Measurements from ENCODE around the gene CFAP221.

Gene CFAP221

DNA sequence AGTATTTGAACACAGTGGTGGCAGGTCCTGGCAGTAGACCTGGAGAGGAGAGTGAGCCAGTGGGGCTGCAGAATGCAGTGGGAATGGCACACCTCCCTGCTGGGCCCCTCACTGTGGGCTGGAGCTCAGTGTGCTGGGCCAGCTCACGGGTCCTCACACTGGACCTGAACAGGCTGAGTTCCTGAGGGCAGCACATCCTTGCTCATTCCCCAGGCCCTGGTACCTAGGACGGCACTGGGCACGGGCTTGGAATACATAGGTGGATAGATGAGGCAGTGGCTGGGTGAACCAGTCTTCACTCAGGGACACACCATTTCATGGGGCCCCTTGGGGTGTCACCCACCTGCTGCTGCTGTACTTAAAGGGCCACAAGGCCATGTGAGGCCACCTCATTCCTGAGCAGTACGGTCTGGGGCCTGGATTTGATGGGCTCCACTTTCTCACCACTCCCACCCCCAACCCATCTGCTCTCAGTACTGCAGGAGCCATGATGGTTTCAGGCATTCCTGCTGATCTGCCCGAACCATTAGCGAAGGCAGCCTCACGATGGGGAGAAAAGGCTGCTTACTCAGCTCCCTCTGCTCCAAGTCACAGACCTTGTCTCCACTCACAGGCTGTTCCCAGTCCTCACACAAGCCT is 138.9 kb downstream of the CFAP221 start:
- DNase-seq = no peak

DNA sequence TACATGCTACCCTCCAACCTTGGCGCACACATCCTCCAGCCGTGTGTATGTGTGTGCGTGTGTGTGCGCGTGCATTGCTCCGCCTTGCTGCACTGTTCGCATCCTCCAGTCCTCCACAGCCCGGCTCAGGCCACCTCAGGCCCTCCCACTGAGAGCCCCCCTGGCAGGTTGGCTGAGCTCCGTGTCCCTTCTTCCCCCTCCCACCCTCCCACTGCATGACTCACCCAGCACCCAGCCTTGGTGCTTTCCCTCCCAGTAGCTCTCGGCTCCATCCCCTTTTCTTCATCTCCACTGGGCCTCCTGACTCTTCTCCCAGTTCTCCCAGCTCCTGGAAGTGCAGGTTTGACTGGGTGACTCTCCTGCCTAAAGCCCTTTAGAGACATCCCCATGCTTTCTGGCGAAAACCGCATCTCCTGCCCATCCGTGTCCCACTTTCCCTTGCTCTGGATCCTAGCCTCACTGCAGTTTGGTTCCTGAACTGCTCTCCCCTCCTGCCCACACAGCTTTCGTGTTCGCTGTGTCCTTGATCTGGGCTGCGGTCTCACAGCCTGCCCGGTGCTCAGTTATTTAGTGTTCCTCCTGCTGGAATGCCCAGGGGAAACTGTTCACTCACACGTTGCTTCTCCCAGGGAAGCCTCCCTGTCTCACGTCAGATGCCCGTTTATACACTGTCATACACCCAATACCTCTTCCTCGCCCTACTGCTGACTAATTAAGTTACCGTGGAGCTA is 139.6 kb downstream of the CFAP221 start:
- DNase-seq = no peak

DNA sequence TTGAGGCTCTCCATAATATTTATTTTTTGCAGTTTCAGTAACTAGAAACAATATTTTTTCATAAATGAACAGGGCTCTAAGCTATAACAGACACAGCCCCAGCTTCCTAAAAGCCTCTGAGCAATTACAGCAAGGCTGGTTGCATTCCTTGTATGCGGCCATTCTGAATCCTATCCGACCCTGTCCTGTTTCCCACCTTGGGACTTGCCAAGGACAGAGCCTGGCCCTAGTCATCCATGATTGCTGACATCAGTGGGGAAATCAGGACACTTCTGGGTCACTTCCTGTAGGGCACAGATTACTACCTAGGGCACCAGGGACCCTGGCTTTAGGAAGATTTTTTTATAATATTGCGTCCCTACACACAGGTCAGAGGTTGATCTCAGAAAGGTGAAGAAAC is 140.3 kb downstream of the CFAP221 start:
- DNase-seq = no peak

DNA sequence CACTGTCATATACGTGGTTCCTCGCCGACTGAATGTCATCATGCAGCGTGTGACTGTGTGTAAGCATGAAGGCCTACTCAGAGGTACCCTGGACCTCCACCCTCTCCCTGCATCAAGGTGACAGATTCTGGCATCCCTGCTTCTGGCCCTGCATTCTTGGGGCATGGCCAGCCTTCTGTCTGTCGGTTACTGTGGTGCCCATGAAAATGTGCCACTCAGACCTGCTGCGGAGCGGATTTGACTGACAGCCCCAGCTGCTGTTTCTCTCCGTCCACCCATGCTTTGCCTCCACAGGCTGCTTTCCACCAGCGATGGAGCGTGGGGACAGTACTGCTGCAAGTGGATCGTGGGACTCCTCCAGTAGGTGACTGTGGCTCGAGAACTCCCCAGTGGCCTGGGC is 144.4 kb downstream of the CFAP221 start:
- DNase-seq = no peak

DNA sequence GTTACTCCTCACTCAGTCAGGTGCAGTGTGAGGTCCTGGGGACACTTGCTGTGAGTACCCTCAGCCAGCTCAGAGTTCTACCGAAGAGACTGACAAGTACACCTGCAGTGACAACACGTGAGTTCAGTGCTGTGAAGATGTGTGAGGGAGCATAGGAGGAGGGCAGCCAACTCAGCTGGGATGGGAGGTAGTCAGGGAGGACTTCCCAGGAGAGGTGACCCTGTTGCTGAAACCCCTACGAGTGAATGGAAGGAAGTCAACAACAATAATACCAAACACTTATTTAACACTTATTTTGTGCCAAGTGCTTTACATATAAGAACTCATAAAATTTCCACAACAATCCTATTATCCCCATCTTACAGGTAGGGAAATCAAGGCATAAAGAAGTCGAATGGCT is 145.0 kb downstream of the CFAP221 start:
- DNase-seq = no peak

DNA sequence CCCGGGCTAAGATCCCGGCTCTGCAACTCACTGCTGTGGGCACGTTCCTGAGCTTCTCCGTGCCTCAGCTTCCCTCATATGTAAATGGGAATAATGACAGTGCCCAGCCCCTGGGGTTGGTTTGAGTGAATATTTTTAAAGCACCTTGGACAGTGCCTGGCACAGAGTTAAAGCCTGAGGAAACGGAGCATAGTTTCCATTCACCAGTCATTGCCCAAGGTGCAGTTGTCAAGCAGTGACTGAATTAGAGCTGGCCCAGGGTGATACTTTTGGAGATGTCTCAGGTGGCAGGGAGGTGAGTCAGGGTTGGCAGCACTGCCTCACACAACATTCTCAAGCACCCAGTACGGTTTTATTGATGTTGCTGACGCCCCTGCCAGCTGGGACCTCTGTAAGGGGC is 146.9 kb downstream of the CFAP221 start:
- no peak for DNase-seq

DNA sequence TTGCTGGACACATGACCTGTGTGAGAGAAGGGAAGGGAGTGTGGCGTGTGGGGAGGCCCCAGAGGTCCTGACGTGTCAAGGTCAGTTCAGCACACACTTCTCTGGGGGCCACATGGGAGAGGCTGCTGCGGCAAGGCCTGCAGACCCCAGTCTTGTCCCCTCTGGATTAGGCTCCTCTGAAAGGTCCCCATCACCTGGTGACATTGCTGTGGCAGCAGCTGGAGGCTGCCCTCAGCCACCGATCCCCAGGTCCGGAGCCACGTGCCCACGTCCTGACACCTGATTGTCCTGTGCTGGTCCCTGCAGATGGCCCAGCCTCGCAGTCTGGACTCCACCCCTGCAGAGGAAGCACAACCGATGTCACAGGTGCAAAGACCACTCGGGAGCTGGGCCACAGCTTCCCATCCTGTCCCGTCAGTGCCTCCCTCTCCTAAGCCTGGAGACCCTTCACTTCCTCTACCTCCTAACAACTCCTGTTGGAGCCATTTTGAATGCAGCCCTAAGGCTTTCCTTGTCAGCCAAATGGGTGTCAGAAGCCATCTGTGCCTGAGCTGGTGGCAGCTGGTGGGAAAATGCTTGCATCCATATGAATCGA is 147.5 kb downstream of the CFAP221 start:
- no peak for DNase-seq

DNA sequence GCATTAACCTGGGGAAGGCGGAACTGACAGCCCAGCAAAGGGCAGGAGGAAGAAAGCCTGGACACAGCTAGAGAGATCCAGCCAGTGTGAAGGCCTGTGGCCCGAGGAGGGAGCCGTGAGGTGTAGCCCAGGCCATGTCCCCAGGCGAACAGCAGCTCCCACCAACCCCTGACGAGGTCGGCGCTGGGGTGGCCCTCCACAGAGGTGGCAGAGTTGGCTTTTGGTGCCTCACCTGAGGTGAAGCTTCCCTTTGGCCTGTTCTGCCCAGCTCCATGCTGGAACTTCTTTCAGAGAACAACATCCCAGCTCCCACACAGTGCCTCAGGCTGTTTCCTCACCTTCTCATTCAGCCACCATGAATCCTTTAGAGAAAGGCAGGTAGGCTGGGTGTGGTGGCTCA is 148.1 kb downstream of the CFAP221 start:
- no peak for DNase-seq

DNA sequence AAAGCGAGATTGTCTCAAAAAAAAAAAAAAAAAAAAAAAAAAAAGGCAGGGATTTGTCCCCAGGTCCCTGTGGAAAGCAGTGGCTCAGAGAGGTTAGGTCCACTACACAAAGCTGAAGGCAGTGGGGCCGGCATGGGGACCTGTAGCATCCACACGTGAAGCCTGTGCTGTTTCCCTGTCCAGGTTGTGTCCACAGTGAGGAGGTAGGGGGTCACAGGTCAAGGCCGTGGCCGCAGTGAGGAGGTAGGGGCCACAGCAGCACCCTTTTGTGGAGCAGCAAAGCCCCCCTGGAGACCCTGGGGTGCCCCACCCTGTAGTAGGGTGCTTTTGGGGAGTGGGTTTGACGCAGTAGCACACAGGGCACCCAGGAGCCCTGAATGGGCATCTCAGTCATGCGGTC is 148.7 kb downstream of the CFAP221 start:
- DNase-seq = no peak

DNA sequence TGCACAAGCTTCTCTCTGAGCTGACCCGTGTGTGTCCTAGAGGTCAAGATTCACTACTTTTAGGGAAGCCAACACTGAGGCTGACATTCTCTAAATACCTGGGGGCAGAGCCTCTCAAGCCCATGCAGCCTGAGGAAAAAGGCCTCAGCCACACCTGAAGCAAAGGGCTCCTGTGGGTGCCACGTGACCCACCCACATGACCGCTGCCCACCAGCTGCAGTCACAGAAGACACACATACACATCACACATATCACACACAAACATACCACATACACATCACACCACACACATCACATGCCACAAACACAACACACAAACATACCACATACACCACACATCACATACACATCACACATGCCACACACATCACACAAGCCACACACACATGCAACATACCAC is 149.3 kb downstream of the CFAP221 start:
- no peak for DNase-seq

DNA sequence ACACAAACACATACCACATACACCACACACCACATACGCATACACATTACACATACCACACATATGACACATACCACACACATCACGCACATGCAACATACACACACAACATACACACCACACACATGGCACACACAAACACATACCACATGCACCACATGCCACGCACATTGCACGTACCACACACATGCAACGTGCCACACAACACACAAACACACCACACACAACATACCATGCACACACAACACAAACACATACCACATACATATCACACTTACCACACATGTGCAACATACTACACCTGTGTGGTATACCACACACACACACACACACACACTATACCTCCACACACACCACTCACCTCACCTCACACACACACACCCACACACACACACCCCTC is 149.7 kb downstream of the CFAP221 start:
- no peak for DNase-seq

DNA sequence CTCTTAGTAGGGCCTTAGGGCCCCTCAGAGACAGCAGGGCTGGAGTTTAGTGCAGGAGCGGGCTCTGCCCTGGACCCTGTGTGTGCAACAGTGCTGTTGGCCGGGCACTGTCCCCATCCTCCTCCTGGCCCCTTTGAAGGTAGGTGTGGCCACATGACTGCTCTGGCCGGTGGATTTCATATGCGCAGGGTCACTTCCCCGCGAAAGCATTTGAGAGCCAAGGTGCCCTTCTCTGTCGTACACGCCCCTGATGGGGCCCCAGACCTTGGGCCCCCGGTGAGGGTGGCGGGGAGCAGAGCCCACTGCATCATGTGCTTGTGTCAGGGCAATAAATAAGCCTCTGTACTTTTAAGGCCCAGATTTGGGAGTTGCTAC is 150.2 kb downstream of the CFAP221 start:
- no peak for DNase-seq

DNA sequence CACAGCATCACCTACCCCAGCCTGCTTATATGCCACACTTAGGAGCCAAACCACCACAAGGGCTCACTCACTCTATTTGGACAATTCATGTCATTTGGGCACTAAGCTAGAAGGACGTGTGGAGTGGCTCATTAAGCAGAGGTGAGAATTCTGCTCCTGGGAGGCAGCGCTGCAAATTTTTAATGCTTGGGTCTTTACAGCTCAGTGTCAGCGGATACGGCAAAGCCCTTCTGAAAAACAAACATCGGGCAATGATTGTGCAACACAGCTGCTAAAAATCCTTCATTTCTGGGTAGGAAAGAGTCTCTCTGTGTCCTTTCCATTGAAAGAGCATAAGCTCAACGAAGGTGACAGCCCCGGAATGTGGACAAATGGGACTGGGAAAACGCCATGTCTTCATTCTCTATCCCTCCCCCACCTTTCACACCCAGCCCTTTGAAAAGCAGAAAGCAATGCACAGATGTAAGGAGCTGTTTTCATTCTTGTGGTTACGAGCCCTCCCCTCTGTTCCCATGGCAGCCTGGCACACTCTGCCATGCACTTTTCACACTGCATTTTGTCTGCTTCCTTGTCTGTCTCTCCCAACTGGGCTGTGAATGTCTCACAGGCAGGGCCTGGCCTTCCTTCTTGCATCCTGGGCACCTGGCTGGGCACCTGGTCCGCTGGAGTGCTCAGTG is 150.7 kb downstream of the CFAP221 start:
- DNase-seq = no peak

DNA sequence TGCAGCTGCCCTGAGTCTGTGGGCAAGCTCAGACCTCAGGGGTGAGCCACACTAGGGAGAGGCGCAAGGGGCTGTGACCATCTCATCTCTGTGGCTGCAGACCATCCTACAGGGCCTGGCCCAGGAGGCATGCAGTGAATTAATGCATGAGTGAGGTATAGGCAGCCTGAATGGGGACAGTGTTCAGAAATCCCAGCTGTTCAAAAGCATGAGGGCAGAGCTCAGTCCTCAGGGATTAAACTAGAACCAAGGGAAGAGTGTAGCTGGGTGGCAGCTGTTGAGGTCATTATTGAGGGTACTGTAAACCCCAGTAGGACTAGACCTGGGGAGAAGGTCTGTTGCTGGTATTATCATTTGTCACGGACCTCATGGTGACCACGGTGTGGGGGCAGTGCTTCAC is 151.8 kb downstream of the CFAP221 start:
- DNase-seq = no peak

DNA sequence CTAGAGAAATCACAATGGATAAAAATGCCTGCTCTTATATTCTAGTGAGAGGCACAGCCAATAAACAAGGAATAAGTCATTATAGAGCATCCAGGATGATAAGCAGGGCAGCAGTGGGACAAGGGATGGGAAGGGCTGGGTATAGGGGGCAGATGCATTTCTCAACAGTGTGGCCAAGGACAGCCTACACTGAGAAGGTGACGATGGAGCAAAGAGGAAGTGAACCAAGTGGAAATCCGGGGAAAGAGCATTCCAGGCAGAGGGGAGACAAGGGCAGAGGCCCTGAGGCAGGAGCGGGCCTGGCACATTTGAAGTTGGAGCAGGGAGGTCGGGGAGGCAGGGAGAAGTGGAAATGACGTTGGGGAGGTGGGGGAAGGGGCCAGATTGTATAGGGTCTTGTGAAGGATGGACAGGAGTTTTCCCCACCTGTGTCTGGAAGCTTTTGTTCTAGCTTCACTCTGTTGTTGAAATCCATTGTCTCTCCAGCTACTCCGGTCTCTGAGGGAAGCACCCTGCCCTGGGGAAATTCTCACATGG is 152.3 kb downstream of the CFAP221 start:
- no peak for DNase-seq

DNA sequence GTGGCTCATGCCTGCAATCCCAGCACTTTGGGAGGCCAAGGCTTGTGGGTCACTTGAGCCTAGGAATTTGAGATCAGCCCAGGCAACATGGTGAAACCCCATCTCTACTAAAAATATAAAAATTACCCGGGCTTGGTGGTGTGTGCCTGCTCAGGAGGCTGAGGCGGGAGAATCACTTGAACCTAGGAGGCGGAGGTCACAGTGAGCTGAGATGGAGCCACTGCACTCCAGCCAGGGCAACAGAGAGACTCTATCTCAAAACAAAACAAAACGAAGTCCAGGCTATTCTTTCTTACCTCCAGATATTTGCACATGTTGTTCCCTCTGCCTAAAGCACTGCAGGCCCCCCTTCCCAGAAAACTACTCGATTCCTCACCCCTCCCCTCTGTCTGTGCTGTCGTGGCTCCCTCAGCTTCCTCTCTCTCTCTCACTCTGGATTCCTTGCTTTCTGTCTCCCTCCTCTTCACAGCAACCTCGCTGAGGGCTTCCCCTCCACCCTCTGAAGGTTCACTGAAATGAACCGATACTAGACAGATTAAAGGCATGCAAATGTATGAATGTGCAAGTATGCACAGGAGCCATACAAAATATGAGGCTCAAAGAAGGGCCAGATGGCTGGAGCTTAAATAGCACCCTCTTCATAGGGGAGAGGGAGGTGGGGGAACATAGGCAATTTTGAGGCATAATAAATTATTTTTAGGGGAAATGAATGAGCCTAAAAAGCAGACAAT is 153.2 kb downstream of the CFAP221 start:
- DNase-seq = peak; percentile 24

DNA sequence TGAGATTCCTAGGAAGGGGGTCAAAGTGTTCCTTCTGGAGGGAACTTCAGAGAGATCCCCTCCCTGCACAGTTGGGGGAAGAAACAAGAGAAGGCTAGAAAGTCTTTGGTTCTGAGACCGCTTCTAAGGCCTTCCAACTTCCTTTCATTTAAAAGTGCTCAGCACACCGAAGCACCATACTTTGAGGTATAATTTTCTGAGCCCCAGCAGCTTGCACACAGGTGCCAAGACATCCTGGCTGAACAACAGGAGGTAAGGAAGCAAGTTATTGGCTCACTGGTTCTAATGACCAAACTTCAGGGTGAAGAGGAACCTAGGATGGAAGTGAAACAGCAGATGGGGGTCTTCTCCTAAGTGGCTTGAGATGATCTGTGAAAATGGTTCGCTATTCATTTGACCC is 154.0 kb downstream of the CFAP221 start:
- no peak for DNase-seq

DNA sequence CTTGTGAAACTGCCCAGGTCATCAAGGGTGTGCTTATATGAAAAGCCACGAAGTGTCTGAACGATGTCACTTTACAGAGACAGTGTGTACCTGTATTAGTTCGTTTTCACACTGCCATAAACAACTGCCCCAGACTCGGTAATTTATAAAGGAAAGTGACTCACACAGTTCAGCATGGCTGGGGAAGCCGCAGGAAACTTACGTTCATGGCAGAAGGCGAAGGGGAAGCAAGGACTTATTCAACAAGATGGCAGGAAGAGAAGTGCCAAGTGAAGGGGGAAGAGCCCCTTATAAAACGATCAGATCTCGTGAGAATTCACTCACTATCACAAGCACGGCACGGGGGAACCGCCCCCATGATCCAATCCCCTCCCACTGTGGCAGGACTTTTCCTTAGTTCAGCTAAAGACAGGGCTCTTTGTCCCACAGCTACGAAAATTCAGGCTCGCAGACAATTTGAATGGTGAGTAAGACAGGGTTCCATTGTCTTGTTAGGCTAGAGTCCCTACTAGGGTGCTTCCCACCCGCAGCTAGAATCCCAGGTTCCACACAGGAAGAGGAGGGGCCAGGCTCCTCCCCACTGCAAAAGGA is 154.9 kb downstream of the CFAP221 start:
- DNase-seq = no peak

DNA sequence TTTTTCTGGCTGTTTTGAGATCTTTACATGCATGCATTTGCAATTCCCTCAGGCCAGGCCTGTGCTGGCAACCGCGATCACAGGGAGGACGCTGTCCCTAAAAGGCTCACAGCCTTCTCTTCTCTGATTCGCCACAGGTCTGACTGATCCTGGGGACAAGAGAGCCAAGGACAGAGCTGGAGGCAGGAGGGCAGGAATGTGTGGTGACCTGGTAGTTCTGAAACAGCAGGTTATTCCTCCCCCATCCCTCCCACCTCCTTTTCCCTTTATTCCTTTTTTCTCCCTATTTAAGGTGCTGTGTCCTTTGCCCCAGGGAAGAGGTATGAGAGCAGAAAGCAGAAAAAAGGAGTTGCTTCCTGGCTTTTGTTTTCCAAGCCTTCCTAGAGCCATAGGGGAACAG is 156.6 kb downstream of the CFAP221 start:
- DNase-seq = no peak

DNA sequence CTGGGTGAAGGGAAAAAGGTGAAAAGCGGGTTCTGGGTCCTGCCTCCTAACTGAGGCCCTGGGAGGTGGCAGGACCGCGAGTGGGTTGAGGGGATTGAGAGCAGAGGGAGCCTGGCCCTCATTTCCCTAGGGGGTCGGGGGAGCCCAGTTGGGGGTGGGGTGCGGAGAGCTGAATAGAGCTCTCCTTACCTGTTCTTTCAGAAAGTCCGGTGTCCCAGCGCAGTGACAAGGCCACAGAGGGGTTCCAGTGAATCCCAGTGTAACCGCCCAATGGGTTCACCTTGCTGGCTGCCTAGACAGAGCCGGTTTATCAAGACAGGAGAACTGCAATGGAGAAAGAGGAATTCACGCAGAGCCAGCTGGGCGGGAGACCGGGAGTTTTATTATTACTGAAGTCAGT is 157.1 kb downstream of the CFAP221 start:
- DNase-seq = no peak

DNA sequence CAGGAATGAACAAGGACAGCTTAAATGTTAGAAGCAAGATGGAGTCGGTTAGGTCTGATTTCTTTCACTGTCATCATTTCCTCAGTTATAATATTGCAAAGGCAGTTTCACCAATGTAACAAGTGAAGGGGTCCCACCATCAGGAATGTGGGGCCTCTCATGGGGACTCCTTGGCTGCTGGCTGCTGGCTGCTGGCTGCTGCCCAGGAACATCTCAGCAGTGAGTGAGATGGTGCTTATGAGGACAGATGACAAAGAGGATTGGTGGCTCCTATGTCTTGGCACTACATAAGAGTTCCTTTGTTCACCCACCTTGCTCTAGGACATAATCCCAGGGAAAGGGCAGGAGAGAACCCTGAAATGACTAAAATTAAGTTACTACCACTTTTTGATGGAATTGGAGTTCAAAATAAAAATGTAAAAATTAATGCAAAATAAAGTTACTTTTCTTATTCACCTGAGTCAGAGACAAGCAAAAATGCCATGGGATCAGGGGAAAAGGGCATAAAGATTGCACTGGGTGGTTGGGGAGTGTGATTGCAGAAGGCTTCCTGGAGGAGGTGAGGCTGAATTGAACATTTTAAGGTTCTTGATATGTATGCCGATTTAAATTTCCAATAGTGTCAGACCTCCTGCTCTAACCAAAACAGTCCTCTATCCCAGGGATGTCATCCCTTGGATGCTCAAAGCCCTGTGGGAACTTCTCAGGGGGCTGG is 158.1 kb downstream of the CFAP221 start:
- DNase-seq = no peak

DNA sequence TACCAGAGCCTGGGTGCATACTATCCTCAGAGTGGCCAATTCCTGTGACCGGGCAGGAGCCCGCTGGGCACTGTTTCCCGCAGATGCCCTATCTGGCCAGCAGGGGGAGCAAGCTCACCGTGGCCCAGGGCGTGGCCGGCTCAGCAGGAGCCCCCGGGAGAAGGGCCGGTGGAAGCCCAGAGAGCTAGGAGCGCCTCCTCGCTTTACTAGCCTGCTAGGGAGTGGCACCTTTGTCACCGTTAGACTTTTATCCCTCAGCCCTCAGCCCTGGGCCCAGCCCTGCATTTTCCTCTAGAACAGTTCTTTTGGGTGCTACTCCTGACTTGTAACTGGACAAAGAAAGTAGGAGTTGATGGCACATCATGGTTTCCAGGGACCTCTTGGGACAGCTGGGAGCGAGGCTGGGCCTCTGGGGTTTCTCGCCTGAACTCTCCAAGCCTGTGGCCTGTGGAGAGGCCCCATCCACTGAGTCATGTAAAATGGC is 158.7 kb downstream of the CFAP221 start:
- DNase-seq = peak; percentile 70

All from stimulated activated CD4-positive, alpha-beta T cell treated with anti-CD3 and anti-CD28 coated beads, Interleukin-4, amount 100 ng/mL, for 24 hours (primary cell).